Measurements from ENCODE around the gene ZMYND8. TPM values are rescaled to one million over a fixed set of nuclear protein-coding genes. Genes with fewer than 3 reads are reported as not detected.
"Not testable (repeated sequence)": the region's sequence is repeated elsewhere in the genome, so short reads cannot be mapped to it uniquely, and the experiment has no call there.

Gene ZMYND8
- 27.4 TPM for total RNA-seq

- peak; percentile 66 for ATAC-seq
Observed at GRCh38 chr20:47356526-47357295, at the start of gene ZMYND8. Gene ZMYND8, minus strand, starts transcription at chr20:47356699. Its CDS starts 29 bp downstream, at chr20:47356670.

DNA sequence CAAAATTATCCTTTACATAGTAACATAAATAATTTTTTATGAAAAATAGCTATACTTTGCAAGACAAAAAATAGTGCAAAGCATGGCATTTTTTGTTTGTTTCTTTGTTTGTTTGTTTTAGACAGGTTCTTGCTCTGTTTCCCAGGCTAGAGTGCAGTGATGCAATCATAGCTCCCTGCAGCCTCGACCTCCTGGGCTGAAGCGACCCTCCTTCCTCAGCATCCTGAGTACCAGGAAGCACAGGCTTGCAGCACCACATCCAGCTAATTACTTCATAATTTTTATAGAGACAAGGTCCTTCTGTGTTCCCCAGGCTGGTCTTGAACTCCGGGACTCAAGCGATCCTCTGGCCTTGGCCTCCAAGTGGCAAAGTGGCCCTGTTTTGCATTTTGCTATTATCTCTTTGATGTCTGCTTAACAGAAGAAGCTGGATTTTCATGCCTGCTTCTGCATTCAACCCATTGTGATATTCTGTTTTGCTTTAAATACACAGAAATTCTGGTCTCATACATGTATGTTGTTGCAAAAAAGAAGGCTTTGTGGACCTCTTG, 49.4 kb upstream of the ZMYND8 start:
- no peak for ATAC-seq

GRCh38 chr20:47400685-47401084, 44.2 kb upstream of the ZMYND8 start:
- no peak for ATAC-seq

GRCh38 chr20:47397652-47398301, 41.3 kb upstream of the ZMYND8 start:
- ATAC-seq, result no peak

GRCh38 chr20:47396762-47397476, 40.4 kb upstream of the ZMYND8 start:
- ATAC-seq, result no peak

DNA sequence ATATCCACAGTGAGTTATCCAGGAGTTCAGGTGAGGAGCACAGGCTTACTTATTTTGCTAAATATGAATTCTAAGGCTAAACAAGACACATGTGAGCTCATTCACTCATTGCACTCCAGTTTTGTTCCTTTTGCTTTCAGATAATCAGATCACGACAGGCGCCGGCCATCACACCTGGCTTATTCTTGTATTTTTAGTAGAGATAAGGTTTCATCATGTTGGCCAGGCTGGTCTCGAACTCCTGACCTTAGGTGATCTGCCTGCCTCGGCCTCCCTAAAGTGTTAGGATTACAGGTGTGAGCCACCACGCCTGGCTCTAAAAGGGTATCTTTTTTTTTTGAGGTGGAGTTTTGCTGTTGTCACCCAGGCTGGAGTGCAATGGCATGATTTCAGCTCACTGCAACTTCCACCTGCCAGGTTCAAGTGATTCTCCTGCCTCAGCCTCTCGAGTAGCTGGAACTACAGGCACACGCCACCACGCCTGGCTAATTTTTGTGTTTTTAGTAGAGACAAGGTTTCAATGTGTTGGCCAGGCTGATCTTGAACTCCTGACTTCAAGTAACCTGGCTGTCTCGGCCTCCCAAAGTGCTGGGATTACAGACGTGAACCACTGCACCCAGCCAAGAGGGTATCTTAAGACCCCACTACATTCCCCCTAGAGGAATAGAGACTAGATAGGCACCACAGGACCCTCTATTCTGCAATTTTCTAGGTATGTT, 37.5 kb upstream of the ZMYND8 start:
- not testable (repeated sequence) for ATAC-seq

DNA sequence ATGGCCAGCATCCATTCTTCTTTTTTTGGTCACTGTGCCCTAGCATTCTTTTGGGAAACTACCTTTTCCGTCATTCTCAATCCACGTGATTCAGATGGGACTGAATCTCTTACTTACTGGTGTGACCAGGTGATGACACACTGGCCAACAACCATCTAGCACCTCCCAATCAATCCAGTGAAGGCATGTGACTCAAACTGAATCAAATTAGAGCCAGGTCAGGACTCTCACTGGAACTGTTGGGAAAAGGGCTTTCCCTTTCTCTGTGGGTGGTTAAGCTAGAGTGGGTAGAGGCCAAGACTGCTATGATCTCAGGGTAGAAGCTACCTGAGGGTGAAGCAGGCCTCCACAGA, 36.2 kb upstream of the ZMYND8 start:
- peak; percentile 76 for ATAC-seq

DNA sequence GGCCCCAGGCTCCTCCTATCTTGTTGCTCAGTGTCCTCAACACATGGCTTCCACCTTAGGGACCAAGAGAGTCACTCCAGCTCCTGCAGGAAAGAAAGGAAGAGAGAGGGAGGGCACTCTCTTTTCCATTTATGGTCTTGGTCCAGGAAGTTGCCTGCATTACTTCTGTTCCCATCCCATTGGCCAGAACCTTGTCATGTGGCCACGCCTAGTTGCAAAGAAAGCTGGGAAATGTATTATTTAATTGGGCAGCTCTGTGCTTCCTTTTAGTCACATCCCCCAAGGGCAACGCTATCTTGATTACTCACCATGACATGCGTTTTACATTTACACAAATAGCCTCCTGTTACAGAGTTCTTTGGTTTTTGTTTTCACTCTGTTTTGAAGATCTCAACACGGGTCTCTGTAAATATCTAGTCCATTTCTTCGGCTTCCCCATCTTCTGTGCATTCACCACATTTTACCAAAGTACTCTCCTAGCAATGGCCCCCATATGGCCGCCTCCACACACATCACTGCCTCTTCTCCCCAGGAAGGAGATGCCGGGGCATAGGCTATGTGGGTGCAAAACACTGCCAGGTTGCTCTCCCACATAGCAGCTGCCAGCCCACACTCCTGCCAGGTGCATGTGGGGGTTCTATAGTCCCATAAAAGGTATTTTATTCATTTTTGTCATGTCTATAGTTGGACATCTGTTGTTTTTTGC, 35.7 kb upstream of the ZMYND8 start:
- peak; percentile 90 for ATAC-seq

DNA sequence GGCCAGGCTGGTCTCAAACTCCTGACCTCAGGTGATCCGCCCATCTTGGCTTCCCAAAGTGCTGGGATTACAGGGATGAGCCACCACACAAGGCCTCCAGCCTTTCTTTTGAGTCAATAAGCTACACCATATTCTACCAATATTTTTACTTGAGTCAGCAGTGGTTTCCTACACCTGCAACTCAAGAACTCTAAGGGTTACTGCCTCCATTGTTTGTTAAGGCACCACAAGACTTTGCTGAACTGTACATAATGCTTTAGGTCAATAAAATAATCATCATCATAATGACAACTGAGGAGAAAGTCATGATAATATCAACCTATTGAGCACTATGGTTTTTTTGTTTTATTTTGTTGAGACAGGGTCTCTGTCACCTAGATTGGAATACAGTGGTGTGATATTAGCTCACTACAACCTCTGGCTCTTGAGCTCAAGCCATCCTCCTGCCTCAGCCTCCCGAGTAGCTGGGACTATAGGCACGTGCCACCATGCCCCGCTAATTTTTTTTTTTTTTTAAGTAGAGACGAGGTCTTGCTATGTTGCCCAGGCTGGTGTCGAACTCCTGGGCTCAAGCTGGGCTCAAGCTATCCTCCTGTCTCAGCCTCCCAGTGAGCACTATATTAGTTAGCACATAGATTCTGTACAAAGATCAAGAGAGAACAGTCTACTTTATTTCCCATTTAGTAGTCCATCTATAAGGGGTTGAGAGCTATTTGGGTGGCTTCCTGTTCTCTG, 34.9 kb upstream of the ZMYND8 start:
- no peak for ATAC-seq

- ATAC-seq, result peak; percentile 82
Observed at GRCh38 chr20:47389867-47390347, 33.4 kb upstream of the ZMYND8 start.

DNA sequence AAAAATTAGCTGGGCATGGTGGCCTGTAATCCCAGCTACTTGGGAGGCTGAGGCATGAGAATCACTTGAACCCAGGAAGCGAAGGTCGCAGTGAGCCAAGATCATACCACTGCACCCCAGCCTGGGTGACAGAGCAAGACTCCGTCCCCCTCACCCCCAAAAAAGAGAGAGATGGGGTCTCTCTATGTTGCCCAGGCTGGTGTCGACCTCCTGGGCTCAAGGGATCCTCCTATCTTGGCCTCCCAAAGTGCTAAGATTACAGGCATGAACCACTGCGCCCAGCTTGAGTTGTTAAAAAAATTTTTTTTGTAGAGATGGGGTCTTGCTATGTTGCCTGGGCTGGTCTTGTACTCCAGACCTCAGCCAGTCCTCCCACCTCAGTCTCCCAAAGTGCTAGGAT, 29.5 kb upstream of the ZMYND8 start:
- not testable (repeated sequence) for ATAC-seq

DNA sequence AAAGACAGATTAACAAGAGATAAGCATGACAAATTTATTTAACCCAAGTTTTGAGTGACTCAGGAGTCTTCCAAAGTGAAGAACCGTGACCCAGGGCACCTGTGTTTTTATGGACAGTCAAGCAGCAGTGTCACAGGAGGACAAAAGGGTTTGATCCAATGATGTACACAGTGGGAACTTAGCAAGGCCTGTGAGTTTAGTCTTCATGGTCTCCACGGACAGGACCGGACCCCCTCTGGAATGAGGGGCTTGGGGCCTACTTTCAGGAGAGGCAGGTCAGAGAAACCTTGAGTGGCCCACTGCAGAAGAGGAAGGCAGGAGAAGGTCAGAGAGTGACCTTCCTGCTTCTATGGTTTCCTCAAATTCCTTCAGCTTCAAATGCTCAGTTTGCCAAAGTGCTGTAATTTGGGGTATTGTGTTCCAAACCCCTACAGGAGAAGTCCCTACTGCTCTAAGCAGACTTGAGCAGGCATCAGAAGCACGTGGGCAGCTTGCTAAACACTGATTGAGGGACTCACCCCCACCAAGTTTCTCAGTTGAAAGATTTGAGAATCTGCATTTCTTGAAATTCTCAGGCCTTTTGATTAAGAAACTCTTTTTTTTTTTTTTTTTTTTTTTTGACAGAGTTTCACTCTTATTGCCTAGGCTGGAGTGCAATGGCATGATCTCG, 26.4 kb upstream of the ZMYND8 start:
- ATAC-seq, result no peak

DNA sequence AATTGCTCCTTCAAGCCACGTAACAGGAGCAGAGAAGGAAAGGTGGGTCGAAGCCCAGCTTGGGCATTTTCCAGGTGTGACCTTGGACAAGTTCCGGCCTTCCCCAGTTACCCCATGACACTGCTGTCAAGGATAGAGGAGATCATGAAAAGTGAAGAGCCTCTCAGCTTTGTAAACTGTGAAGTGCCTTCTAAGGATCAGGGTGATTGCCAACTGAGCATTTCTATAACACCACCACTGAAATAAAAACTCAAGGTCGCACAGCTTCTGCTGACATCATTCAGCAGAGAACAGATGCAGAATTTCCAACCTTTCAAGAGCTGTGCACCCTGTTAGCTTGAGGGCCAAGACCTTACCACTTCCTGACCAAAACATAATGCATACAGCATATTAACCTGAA, 24.0 kb upstream of the ZMYND8 start:
- ATAC-seq, result no peak

DNA sequence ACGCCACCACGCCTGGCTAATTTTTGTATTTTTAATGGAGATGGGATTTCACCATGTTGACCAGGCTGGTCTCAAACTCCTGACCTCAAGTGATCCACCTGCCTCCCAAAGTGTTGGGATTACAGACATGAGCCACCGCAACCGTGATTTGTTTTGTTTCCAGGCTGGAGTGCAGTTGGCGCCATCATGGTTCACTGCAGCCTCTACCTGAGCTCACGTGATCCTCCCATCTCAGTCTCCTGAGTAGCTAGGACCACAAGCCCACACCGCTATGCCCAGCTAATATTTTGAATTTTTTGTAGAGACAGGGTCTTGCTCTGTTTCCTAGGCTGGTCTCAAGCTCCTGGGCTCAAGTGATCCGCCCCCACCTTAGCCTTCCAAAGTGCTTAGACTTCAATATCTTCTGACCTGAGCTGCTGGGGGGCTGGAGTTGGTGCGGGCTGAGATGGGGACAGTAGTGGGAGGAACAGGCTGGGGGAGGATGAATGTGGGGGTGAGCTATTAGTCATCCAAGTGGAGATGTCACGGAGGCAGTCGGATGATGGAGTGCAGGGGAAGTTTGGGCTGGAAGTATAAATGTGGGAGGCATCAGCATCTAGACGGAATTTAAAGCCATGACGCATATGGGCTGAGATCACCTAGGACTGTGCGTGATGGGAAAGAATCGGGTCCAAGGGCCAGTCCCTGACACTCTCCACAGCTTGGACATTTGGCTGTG, 23.1 kb upstream of the ZMYND8 start:
- no peak for ATAC-seq

DNA sequence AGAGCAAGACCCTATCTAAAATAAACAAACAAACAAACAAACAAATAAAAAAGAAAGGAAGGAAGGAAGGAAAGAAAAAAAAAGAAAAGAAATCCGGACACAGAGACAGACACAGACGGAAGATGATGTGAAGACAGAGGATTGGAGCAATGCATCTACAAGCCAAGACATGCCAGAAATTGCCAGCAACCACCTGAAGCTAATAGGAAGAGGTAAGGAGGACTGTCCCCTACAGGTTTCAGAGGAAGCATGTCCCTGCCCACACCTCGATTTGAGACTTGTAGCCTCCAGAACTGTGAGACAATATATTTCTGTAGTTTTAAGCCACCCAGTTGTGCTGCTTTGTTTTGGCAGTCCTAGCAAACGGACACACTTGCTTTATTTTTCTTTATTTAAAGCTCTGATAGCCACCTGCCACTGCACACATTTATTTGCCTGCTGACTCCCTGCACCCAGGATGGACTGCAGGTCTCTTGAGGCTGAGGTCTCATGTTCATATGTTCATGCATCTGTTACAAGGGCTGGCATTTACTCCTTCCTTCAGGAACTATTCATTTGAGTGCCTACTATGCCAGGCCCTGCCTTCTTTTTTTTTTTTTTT, 20.7 kb upstream of the ZMYND8 start:
- peak; percentile 80 for ATAC-seq

- peak; percentile 46 for ATAC-seq
Observed at GRCh38 chr20:47376096-47376643, 19.7 kb upstream of the ZMYND8 start.

DNA sequence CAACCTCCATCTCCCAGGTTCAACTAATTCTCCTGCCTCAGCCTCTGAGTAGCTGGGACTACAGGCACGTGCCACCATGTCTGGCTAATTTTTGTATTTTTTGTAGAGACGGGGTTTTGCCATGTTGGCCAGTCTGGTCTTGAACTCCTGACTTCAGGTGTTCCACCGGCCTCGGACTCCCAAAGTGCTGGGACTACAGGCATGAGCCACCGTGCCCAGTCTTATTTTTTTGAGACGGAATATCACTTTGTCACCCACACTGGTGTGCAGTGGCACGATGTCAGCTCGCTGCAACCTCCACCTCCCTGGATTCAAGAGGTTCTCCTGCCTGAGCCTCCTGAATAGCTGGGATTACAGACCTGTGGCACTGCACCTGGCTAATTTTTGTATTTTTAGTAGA, 17.6 kb upstream of the ZMYND8 start:
- ATAC-seq, result not testable (repeated sequence)

- ATAC-seq, result no peak
Observed at GRCh38 chr20:47373206-47373733, 16.8 kb upstream of the ZMYND8 start.
